Measurements from ENCODE around the gene CITED2. TPM values are rescaled to one million over a fixed set of nuclear protein-coding genes. Genes with fewer than 3 reads are reported as not detected.

Gene CITED2
- total RNA-seq, 4 donors from 2014 or later, result 67.7 to 122 (median 83.1) TPM

- Histone ChIP-seq H3K27ac (peak overlapping the region in 1 of 4 donors; percentile 40), H3K9me3 (no peaks in the 10 kb centered on the region), H3K27me3 (no peaks in the 10 kb centered on the region), H3K4me1 (no peaks in the 10 kb centered on the region), H3K4me3 (no peak overlapping the region), H3K36me3 (no peaks in the 10 kb centered on the region)
- no peak for TF ChIP-seq CTCF (IDR thresholded peaks at IDR 0.05)
- no peak for TF ChIP-seq POLR2A (IDR thresholded peaks at IDR 0.05)
- no peak for DNase-seq
Measured at GRCh38 chr6:139334806-139335446, 39.5 kb downstream of the CITED2 start.

- no peak for DNase-seq
- H3K4me1 ChIP-seq, result no peaks in the 10 kb centered on the region
- no peaks in the 10 kb centered on the region for H3K36me3 ChIP-seq
- H3K9me3 ChIP-seq, result no peaks in the 10 kb centered on the region
- no peaks in the 10 kb centered on the region for H3K27me3 ChIP-seq
- H3K27ac ChIP-seq, result no peak overlapping the region
- no peak overlapping the region for H3K4me3 ChIP-seq
- no peak for TF ChIP-seq CTCF (IDR thresholded peaks at IDR 0.05)
- TF ChIP-seq POLR2A (IDR thresholded peaks at IDR 0.05), result no peak
Measured at GRCh38 chr6:139330826-139331500, 43.5 kb downstream of the CITED2 start.

GRCh38 chr6:139330306-139330705 is 44.1 kb downstream of the CITED2 start:
- DNase-seq, result no peak
- Histone ChIP-seq H3K27me3 (no peaks in the 10 kb centered on the region), H3K36me3 (no peaks in the 10 kb centered on the region), H3K9me3 (no peaks in the 10 kb centered on the region), H3K4me1 (peaks cover 0 to 4% (median 0%) of the 10 kb centered on the region in 4 donors), H3K27ac (no peak overlapping the region), H3K4me3 (no peak overlapping the region)
- TF ChIP-seq POLR2A (IDR thresholded peaks at IDR 0.05), result no peak
- TF ChIP-seq CTCF (IDR thresholded peaks at IDR 0.05), result no peak

- Histone ChIP-seq H3K27ac (no peak overlapping the region), H3K4me3 (no peak overlapping the region), H3K36me3 (no peaks in the 10 kb centered on the region), H3K4me1 (peaks cover 0 to 9% (median 0%) of the 10 kb centered on the region in 4 donors), H3K27me3 (no peaks in the 10 kb centered on the region), H3K9me3 (no peaks in the 10 kb centered on the region)
- TF ChIP-seq CTCF (IDR thresholded peaks at IDR 0.05) (no peak), POLR2A (IDR thresholded peaks at IDR 0.05) (no peak)
- DNase-seq, result no peak
Measured at GRCh38 chr6:139329224-139329623, 45.2 kb downstream of the CITED2 start.

GRCh38 chr6:139327038-139327437 is 47.4 kb downstream of the CITED2 start:
- Histone ChIP-seq H3K4me3 (no peak overlapping the region), H3K36me3 (no peaks in the 10 kb centered on the region), H3K9me3 (no peaks in the 10 kb centered on the region), H3K27me3 (no peaks in the 10 kb centered on the region), H3K27ac (peak overlapping the region in 1 of 4 donors; percentile 33), H3K4me1 (peaks cover 0 to 9% (median 0%) of the 10 kb centered on the region in 4 donors)
- TF ChIP-seq CTCF (IDR thresholded peaks at IDR 0.05) (no peak), POLR2A (IDR thresholded peaks at IDR 0.05) (no peak)
- DNase-seq, result no peak
